Smooth muscle cell of the coronary artery (primary cell): Measurements from ENCODE around the gene SARM1. TPM values are rescaled to one million over a fixed set of nuclear protein-coding genes. Genes with fewer than 3 reads are reported as not detected.

ENCODE experiments used
- total RNA-seq: library from RNA; depleted of rRNA; stranded (reverse); fragments of >200 nt; gene quantifications from 2 replicates; pipeline ENCODE4 v1.2.3, GENCODE V29; 2014; ENCODE audit warnings: low replicate concordance

SARM1 gene
- 3.6 and 6.6 TPM in 2 replicates for total RNA-seq

DNA sequence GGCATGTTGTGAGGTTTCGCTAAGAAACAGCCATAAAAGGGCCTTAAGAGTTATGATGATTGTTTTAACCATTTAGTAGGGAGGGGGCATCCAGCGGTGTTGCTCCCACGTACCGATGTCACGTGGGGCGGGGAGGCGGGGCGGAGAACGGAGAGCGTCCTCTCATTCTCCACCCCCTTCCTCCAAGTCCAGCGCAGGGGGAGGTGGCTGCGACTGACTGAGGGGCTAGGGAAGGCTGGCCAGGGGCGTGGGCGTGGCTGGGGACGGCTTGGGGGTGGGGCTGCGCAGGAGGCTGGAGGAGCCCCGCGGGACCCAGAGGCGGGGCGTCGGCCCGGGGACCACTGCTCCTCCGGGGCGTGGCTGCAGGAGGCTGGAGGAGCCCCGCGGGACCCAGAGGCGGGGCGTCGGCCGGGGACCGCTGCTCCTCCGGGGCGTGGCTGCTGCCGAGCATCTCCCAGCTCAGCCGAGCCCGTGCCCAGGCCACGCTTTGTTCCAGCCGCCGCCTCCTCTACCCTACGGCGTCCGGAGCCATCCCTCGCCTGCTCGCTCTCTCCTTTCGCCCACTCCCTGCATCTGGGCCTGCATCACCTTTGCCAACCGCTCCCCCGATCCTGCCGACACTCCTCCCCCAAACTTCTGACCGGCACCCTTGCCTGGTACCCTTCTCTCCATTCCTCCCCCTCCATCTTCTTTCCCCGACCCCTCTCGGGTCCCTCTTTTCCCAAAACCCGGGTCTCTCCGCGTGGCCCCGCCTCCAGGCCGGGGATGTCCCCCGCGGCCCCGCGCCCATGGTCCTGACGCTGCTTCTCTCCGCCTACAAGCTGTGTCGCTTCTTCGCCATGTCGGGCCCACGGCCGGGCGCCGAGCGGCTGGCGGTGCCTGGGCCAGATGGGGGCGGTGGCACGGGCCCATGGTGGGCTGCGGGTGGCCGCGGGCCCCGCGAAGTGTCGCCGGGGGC, at the start of gene SARM1:
Gene SARM1, plus strand, starts transcription at position 450 of the 958 bp plus-strand sequence. Its CDS starts 339 bp downstream, at position 789.

DNA sequence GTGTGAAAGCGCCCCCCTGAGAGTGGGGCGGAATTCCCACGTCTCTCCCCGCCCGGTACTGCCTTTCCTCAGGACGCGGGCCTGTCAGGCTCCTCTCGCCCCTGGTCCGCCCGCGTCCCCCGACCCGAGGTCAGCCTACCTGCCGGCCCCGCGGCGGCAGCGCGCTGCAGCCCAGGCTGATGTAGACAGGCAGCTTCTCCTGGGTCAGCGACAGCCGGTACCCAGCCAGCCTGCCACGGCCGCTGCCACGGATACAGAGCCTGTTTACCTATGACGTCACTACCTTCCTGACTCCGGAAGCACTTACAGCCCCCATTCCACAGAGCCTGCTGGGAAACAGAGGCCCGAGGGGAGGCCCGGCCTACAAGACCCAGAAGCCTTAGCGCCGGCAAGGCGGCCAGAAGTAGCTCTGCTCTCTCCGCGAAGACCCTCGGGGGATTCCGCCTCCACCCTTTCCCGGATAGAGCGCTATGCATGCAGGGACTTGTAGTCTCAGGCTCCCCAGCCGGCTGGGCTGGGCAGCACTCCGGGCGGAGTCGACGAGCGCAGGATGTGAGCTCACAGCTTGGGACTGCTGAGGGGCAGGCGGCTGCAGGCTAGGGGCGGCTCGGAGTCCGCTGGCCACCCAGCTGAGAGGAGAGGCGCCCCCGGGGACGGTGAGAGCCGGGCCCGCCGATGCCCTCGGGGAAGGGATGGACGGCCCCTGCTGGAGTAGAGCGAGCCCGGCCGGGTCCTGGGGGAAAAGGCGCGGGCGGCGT, 36.1 kb upstream of the SARM1 start, which contains the start of the genes IFT20 and TNFAIP1:
Gene IFT20, minus strand, starts transcription at position 272 of the 758 bp plus-strand sequence. CDS start 3,487 bp downstream, outside the sequence.
Gene TNFAIP1, plus strand, starts transcription at position 561 of the 758 bp plus-strand sequence. CDS start 3,761 bp downstream, outside the sequence.

DNA sequence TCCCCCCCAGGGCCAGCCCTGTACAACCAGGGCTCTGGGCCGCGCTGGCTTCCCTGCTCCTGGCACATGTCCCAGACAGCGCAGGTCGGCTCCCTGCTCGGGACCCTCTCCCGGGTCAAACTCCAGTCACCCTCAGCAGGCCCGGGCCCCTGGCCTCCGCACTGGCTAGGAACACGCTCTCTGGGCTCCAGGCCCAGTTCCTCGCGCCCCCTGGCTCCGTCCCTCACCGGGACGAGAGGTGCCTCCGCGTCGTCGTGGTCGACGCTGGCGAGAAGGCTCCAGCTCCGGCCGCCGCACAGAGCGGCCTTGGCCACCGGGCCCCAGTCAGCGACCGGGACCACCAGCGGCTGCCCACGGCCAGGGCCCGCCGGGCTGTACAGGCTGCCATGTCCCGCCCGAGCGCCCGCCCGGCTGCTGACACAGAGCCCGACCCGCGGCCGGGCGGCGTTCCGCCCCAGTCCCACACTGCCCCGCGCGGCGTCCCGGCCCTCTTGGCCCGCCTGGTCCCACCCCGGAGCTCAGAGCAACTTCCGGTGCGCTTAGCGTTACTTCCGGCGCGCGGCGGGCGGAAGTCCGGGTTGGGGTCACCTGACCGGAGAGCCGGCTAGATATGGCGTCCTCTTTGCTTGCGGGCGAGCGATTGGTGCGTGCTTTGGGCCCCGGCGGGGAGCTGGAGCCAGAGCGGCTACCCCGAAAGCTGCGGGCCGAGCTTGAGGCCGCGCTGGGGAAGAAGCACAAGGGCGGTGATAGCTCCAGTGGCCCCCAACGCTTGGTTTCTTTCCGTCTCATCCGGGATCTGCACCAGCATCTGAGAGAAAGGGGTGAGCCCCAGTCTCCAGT, 14.2 kb upstream of the SARM1 start, which contains the start of gene POLDIP2:
Gene POLDIP2, minus strand, starts transcription at position 467 of the 840 bp plus-strand sequence. Its CDS starts 79 bp downstream, at position 388.

DNA sequence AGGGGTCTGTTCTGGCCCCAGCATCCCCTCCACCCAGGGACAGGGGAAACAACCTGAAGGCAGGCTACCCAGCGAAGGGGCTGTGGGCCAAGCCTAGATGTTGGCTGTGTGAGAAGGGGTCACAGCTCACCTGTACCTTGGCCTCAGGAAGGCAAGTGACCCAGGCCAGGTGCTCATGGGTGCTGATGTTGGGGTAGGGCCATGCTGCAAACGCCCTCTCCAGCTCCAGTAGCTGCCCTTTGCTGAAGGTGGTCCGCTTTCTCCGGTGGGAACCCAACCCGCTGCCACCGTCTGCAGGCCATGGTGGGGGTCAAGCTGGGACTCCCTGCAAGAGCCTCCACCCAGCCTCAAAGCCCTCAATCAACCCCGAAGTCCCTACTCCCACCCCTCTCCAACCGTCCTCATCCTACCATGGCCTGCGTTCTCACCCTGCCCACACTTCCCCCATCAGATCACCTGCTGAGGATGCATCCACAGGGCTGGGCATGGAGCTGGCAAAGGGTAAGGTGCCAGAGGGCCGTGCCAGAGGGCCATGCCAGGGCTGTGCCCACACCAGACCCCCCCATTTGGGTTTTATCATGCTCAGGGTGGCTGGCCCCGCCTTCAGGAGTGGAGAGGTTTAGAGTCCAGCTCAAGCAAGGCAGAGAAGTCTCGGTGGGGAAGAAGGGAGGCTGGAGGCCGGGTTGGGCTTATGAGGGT, 6.7 kb upstream of the SARM1 start, which contains the start of gene SEBOX:
Gene SEBOX, minus strand, starts transcription at position 535 of the 699 bp plus-strand sequence. Its CDS starts 48 bp downstream, at position 487.

DNA sequence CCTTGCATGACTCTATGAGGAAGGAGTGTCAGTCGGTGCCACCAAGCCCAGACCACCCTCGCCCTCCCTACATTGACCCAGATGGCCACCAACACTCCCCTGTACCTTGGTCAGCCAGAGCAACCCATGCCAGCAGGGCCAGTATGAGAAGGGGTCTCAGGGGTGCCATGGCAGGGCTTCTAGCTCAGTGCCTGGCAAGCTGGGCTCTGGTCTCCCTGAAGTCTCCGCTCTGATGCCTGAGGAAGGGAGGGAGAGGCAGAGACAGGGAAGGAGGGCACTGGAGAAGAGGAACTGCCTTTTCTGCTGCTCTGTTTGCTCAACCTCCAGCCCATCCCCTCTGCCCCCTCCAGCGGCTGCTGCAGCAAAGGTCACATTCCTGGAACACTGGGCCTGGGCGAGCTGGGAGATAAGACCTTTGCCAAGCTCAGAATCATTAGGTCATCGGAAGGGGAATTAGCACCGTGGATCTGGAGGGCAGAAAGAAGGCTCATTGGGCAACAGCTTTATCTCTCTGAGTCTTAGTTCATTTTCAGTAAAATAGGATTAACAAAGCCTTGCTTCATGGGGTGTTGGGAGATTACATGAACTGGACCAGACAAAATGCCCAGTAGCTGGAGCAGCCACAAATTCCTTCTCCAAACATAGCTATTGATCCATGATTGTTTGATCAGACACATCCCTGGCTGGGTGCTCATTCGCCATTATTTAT, 1.3 kb upstream of the SARM1 start, which contains the start of gene VTN:
Gene VTN, minus strand, starts transcription at position 273 of the 709 bp plus-strand sequence. Its CDS starts 104 bp downstream, at position 169.

DNA sequence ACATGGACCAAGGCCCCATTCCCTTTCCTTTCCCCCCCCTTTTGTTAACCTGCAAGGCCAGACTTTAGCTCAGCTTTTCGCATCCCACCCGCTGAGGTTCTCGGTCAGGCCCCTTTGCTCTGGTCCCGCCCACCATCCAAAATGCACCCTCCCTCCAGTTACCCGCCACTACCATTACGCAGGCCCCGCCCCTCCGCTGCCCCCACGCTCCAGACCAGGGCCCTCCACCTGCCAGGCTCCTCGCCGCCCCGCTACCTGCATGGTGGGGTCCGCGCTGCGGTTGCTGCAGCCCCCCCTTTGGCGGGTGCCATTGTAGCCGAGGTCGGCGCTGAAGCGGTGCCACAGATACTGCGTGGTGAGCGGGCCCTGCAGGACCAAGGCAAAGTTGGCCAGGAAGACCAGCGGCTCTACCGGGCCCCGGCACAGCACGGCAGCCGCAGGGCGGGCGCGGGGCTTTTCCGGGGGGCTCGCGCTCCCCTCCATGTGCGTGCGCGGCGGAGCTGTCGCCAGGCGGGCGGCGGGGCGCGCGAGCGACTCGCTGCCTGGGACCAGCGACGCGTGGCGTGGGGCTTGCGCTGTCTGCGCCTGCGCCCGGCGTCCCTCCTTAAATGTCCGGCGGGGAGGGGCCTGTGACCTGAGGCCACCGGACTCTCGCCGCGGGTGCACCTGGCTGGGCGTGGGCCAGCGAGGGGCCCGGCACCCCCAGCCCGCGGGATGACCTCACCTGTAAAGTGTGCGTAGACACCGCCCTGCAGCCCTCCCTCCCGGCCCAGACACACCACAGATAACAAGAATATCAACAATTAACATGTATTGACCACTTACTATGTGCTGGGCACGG, 34.4 kb downstream of the SARM1 start, which contains the start of gene SLC46A1:
Gene SLC46A1, minus strand, starts transcription at position 581 of the 841 bp plus-strand sequence. Its CDS starts 98 bp downstream, at position 483.

Other genes with a start within 250 kb of the SARM1 start
- gene TMEM97, start 52.5 kb upstream of the SARM1 start, total RNA-seq, result 5.7 and 12.0 TPM in 2 replicates
- 63.4 and 77.0 TPM in 2 replicates for gene IFT20, start 36.2 kb upstream of the SARM1 start, total RNA-seq
- gene TNFAIP1, start 35.9 kb upstream of the SARM1 start, total RNA-seq, result 28.1 and 47.7 TPM in 2 replicates
- gene POLDIP2, start 14.2 kb upstream of the SARM1 start, total RNA-seq, result 42.0 and 70.8 TPM in 2 replicates
- gene SEBOX, start 6.5 kb upstream of the SARM1 start, total RNA-seq, result not detected in 2 replicates
- gene VTN, start 1.4 kb upstream of the SARM1 start, total RNA-seq, result 0.35 and 1.9 TPM in 2 replicates
- 4.3 and 6.8 TPM in 2 replicates for gene SLC46A1, start 34.5 kb downstream of the SARM1 start, total RNA-seq
- not detected in 2 replicates for gene SLC13A2, start 102.0 kb downstream of the SARM1 start, total RNA-seq
- gene FOXN1, start 134.7 kb downstream of the SARM1 start, total RNA-seq, result not detected in 2 replicates
- 13.7 and 22.3 TPM in 2 replicates for gene UNC119, start 180.9 kb downstream of the SARM1 start, total RNA-seq
- 48.4 and 53.0 TPM in 2 replicates for gene PIGS, start 199.8 kb downstream of the SARM1 start, total RNA-seq
- gene ALDOC, start 205.2 kb downstream of the SARM1 start, total RNA-seq, result 54.3 and 98.8 TPM in 2 replicates
- gene SPAG5, start 227.3 kb downstream of the SARM1 start, total RNA-seq, result 2.9 and 13.4 TPM in 2 replicates
- 3.1 and 6.8 TPM in 2 replicates for gene RSKR, start 242.5 kb downstream of the SARM1 start, total RNA-seq